Inflammatory macrophage treated with lipopolysaccharide for 4 hours (primary cell): ENCODE results near the gene RXRB.

Experiments
- DNase-seq: peaks from one replicate; pipeline ENCODE4 v3.0.0-alpha.2; 2020

The RXRB gene

DNA sequence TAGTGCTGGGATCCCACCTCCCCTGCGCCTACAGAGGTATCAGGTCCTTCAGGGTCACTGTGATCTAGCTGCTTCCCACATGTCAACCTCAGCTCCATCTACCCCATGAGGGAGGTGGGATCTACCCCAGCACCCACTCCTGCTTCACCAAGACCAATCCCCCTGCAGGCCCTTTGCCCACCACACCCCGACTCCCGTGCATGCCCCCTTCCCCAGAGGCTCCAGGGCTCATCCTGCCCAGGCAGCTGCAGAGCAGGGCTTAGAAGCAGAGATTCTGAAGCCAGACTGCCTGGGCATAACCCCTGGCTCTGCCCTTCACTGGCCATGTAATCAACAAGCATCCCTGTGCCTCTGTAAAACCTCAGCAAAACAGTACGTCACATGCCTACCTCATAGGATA, 25.7 kb downstream of the RXRB start:
- no peak for DNase-seq

DNA sequence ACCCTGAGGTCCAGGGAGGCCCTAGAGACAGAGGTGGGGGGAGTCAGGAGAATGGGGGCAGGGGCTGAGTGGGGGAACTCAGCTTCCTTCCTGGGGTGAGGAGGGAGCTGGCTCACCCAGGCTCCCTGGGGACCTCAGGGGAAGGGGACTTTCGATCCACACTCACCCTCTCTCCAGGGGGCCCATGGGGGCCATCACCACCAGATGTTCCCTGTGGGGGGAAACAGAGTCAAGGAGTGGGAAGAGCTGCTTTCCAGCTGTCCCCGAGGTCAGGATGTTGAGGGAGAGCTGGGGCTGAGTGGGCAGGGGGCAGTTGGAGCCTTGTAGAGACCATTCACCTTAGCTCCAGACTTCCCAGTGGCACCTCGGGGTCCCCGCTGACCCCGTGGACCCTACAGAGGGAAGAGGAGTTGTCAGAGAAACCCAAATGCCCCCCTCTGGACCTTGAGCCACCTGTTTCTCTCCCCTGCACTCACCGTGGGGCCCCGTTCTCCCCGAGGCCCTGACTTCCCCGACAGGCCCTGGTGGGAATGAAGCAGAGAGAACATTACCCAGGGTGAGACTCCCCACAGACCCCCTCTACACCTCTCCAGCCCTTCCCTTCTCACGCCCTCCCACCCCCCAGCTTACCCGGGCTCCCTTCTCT, 26.8 kb downstream of the RXRB start:
- DNase-seq = no peak

DNA sequence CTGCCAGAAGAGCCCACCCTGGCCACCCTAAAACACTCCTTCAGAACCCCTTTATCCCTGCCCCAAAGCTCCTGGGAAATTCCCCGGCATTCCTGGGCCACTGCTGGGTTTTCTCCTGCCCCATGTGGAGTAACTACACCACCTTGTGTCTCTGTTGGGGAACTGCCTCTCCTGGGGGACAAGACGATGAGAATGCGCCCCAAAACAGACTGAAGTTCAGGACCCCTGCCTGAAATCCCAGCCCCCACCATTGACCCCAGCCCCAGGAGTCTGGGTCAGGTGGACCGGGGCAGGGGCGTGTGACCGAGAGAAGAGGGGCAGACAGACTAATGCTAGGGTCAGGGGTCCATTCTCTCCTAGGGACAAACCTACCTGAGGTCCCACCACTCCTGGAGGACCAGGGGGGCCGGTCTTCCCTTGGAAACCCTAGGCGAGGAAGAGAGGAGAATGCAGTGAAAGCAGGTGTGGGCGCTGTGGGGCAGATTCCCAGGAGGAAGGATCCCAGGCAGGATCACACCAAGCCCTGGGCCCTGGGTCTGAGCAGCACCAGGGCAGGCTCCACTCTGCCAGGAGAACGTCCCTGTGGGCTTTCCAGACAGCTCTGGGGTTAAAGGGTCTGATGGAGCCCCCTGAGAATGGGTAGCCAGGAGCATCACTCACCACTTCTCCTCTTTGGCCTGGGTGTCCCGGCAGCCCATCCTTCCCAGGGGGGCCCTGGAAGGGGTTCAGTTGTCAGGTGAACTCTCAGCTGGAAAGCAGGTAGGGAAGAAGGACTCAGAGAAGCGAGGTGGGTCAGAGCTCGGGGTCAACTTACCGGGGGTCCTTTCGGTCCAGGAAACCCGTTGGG, 27.6 kb downstream of the RXRB start:
- peak; percentile 41 for DNase-seq

DNA sequence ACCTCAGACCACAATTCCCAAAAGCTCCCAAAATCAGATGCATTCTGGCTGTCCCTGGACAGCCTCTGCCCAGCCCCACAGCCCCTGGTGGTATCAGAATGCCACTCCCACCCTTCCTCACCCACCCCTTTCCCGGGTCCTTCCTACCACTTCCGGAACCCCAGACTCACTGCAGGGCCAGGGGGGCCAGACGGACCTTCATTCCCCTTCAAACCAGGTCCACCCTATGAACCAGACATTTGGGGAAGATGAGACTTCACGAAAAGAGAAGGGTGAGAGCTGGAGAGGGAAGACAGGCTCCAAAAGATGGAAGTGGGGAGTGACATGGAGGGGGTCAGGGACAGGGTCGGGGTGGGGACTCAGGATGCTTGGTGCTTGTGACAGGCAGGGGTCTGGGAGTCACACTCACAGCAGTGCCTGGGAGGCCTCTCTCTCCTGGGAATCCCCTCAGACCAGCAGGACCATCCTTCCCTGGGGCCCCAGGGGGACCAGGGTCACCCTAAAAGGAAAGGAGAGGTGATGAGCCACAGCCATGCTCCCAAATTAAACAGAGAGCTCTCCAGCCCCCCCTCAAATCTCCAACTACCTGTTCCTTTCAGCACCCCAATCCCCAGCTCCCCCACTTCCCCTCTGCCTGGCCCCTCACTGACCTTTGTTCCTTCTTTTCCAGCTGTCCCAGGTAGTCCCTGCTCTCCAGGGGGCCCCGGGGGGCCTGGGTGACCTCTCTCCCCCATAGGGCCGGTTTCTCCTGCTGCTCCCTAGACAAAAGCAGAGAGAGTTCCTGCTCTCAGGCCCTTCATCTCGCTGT, 28.4 kb downstream of the RXRB start:
- no peak for DNase-seq

DNA sequence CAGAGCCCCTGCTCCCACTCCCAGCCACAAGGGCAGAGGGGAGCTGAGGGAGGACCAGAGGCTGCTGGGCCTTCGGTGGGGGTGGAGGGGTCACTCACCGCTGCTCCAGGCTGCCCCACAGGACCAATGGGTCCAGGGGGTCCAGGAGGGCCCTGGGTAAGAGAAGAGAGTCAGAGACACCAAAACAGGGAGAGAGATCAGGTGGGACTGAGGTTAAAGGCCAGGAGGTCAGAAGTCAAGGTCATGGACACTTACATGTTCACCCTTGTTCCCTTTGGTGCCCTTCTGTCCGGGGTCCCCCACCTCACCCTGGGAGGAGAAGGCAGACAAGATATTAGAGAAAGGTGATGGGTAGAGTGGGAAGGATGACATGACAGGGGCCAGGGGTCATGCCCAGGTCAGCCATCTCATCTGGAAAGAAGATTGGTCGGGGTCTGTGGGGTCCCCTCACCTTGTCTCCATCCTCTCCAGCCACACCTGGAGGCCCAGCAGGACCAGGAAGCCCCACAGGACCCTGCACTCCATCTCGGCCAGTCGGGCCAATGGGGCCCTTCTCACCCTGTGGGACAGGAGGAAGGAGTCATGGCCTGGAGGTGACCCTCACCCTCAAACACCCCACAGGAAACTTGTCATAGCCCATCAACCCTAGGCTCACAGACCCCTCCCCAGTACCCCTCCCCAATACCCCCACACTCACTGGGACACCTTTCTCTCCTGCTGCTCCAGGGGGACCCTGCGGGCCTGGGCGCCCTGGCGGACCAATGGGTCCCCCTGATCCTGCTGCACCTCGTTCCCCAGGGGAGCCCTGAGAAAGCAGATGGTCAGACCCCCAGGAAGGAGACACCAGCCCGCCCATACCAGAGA, 29.2 kb downstream of the RXRB start:
- no peak for DNase-seq

DNA sequence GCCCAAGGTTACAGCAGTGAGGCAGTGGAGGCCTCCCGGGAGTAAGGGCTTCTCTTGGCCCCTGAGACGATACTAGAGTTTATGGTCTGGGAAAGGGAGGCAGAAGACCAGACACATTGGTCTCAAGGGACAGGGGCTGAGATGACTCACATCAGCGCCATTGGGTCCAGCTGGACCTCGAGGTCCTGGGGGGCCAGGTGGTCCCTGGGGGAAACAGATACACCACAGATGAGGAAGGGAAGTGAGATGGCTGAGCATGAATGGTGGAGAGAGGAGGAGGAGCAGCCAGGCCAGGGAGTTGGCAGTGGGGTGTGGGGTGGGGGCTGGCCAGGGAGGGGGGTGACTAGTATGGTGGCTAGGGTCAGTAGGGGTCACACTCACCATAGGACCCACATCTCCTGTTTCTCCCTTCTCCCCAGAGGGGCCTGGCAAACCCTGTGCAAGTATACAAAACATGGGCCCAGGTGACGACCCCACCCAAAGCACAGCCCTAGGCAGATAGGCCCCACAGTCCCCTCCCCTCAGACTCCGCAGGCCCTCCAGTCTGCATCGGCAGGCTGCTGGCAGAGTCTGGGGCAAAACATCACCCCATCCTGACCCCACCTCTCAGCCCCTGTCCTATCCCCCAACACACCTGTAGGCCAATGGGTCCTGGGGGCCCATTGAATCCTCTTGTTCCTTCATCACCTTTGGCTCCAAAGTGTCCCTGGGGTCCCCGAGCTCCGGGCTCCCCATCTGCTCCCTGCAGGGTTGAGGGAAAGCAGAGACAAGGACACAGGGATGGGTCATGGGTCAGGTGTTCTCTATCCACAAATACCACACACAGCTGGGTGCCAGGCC, 30.1 kb downstream of the RXRB start:
- no peak for DNase-seq

DNA sequence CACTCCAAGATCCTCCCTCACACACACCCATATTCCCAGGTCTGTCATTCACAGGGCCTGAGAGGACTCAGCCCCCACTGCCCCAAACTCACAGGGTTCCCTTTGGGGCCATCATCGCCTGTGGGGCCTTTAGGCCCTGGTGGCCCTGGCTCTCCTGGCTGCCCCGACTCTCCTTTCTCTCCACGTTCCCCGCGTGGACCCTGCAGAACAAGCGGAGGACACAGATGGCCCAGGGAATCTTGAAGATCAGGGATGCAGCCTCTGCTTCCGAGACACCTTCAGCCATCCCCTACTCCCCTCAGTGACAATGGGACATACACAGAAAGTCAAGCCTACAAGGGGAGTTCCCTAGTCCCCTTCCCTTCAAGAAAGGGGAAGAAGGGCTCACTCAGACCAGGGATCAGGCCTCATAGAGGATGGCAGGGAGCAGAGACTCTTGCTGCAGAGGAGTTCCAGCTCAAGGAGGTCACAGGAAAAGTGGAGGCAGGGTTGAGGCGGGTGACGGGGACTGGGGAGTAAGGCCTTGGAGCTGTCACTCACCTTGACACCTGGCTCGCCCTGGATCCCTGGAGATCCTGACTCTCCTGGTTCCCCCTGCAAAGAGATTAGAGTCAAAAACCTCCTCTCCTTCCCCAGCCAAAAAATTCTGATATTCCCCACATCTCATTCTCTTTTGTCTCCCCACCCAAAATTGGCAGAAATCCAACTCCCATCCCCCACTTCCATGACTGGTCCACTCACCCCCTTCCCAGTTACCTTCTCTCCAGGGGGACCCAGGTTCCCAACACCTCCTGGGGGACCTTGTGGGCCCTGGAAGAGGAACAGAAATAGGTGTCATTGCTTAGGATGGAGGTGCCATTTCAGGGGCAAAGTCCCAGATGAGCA, 30.9 kb downstream of the RXRB start:
- peak; percentile 25 for DNase-seq

DNA sequence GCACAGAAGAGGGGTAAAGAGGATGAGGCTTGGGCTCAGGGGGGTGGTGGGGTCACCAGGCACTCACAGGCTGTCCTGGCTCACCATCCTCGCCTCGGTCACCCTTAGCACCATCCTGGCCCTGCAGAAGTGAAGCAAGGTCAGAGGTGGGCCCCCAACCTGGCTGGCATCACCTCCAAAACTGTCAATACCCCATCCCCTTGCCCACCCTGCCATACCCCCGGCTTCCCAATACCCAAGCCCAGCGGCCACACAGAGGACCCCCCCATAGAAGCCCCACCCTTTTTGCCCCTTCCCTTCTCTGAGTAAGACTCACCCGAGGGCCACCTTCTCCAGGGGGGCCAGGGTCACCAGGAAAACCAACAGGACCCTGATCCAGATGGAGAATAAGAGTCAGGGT, 31.8 kb downstream of the RXRB start:
- no peak for DNase-seq

DNA sequence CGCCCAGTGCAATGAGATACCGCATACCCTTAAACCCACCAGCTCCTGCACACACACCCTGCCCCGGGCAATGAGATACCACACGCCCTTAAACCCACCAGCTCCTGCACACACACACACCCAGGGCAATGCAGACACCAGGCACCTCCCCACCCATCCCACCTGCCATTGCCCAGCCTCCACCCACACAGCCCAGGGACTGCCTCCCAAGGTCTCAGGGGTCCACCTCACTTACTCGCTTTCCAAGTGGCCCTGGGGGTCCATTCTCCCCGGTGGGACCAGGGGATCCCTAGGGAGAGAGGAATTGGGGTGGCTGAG, 32.2 kb downstream of the RXRB start:
- DNase-seq = no peak

DNA sequence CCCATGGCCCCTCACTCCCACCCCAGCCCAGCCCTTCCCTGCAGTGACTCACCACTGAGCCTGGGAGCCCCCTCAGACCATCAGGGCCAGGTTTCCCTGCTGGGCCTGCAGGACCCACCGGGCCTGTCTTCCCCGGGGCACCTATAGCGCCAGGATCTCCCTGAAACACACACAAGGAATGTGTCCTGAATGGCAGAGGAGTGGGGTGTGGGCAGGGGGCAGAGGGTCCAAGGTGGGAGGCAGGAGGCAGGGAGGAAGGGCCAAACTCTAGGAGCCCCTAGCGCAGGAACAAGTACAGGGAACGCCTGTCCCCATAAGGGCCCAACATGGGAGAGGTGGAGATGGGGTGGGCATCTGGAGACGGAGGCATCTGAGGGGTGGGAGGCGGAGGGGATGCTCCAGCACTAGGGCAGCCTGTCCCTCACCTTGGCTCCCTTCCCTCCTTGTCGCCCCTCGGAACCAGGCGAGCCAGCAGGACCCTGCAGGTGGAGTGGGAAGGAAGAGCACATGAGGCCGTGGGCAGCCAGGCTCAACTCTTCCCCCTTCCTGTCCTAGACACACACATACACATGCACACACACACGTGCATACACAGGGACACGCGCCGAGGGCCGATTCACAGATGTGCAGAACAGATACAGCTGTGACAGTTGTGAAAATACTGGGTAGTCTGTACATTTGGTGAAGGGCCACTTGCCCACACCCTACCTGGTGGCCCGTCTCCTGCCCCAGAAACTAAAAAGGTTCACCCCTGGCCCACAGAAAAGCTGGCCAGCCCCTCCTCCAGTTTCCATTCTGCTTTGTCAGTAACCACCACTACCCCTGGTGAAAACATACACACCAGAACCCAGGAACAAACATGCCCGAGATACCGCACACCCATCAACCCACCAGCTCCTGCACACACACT, 32.8 kb downstream of the RXRB start:
- DNase-seq = no peak

DNA sequence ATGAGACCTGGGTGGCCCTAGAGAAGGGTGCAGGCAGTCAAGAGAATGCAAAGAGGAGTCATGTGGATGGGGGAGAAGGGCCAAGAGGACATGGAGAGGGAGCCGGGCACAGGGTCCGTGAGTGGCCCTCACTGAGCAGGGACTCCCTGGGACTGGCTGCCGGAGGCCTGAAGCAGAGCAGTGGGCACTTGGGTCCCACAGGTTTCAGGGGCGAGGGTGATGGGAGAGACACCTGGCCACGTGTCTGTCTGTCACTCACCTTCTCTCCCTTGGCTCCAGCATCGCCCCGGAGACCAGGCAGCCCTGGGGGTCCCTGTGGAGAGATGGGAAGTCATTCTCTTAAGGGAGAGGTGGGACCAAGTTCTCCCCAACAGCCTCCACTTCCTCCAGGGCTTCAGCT, 33.7 kb downstream of the RXRB start:
- DNase-seq = no peak

DNA sequence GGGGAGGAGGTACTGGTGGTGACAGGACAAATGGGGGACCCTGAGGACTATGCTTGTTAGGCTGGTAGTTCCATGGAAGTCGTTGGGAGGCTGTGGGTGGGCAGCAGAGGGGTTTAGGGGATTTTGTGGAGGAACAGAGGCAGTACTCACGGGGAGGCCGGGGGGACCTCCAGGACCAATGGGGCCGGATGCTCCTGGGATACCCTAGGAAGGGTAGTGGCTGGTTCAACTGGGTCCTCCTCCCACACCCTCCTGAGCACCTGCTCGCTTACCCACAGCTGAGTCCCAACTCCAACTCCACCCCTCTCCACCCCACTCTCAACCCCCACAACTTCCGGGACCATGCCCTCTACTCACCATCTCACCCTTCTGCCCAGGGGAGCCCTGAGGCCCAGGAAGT, 34.1 kb downstream of the RXRB start:
- DNase-seq = no peak

DNA sequence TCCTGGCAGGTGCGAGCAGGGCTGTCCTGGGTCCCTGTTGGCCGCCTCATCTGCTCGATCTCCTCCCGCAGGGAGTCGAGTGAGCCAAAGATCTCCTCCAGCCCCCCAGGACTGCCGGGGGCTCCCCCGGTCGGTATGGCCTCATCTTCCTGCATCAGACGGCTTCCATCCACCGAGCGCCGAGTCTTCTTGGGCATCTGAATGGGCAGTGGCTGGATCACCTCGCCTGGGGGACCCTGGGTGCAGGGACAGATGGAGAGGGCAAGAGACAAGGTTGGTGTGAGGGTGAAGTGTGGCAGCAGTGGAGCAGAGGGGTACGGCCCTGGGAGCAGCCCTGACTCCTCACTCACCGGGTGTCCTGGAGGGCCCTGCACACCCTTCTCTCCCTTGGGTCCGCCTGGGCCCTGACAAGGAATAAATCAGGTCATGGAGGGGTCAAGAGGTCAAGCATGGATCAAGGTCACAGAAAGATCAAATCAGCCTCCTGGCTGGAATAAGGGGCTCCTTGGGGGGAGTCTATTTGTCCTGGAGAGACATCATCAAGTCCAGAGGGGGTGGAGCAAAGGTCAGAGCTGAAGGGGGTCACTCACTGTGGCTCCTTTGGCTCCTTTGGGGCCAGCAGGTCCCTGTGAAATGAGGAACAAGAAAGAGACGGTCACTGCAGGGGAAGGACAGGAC, 34.7 kb downstream of the RXRB start:
- DNase-seq = no peak

DNA sequence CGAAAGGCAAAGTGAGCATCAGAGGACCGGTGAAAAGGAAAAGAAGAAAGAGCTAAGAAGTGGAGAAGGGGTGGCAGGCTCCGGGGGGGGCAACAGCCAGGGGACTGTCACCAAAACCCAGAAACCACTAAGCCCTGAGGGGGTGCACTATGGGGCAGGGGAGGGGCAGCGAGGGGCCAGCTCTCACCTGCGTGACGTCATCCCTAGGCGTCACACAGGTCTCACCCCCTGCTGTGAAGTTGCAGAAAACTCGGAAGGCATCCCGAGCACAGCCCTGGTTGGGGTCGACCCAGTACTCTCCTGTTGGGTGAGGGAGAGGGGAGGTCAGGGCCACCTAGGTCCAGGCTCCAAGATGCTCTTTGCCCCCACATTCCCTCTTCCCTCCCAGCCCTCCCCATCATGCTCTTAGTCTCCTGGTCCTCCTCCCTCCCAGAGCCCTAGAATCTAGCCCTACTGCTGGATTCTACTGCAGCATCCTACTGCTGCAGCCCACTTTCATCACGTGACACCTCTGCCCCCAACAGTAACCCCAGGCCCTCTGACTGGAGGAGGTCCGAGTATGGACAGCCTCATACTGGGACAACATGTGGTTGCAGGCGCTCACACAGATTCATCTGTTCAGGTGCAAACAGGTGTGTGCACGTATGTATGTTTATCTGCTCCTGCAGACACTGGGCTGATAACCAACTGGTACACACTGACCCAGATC, 35.6 kb downstream of the RXRB start:
- DNase-seq = no peak

DNA sequence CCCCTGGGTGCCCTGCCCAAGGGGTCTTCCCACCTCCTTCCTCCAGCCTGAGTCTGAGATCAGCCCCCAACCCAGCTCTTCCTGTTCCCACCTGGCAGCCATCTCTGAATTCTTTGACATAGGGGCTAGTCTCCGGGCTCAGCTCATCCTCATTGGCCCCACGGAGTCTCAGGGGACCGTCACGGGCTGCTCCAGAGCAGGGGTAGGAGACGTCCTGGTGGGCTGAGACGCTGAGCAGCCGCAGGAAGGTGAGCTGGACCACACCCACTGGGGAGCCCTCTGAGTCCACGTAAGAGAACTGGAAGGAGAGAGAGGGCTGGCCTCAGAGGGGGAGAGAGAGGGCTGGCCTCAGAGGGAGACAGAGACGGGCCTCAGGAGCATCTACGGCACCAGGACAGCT, 36.3 kb downstream of the RXRB start:
- no peak for DNase-seq

DNA sequence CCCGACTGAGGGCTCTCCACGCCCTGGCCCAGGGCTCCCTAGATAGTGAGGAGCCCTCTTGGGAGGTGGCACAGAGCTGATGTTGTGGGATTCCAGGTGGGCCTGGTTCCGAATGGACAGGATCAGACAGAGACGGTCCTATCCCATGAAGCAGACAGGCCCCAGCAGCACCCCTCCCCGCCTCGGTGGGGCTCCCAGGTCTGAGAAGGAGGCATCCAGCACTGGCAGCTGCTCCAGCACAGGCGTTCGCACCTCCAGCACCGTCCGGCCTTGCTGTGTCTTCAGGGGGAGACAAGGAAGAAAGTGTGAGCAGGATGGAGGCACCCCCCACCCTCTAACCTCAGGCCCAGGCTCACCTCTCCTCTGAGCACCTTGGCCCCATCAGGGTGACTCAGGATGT, 36.9 kb downstream of the RXRB start:
- DNase-seq = no peak

DNA sequence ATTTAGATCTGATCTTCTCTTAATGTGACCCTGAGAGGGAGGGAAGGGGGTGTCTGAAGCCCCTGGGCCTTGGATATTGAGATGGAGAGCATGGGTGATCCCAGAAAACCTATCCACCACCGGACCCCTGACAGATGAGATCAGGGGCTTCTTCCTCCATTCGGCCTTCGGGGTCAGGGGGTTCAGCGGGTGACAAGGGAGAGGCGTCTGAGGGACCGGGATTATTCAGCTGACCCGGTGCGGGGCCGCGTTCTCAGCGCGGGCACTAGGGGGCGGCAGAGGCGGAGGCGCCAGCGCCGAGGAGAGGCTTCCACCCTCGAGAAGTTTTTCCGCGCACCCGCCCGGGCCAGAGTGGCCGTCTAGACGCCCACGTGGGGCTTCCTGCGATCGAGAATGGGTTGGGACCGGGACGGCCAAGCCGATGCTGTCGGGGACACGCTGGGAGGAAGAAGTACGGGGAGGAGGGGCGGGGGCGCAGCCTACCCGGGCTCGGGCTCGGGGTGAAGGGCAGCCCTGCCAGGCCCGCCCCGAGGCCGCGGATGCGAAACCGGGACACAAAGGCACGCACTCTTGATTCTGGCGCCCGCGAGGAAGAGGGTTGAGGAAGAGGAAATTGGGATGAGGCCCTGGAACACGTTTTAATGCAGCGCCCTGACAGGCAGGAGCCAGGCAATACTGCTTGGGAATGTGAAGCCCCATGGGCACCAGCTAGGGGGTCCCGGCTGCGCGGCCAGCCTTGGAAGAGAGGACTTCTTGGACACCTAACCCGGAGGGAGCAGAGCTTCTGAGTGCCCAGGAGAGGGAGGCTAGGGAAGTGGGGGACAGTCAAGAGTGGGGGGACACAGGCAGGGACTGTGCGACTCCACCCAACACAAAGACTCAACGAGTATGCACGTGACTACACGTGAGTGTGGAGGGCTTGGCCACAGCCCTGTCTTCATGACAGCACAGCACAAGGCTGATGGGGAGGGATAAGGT, 38.8 kb downstream of the RXRB start:
- DNase-seq = peak; percentile 84
